OCI-LY3 (cell line): ENCODE measurements around the gene INTS15.

Experiments
- EZH2phosphoT487 ChIP-seq: fragments of 200-600 bp; shearing (Covaris generic); IDR thresholded peaks from 2 replicates; pipeline ENCODE4 v1.6.1; 2018; ENCODE audit warnings: antibody characterized with exemption, mixed run types, low read depth
- TF ChIP-seq, protein P1 (sequence below): fragments of 200-600, 300-600 bp; sonication (generic); IDR thresholded peaks from 2 replicates; pipeline ENCODE4 v1.5.1; 2014; ENCODE audit warnings: antibody characterized with exemption, low read length, low read depth

DNA sequence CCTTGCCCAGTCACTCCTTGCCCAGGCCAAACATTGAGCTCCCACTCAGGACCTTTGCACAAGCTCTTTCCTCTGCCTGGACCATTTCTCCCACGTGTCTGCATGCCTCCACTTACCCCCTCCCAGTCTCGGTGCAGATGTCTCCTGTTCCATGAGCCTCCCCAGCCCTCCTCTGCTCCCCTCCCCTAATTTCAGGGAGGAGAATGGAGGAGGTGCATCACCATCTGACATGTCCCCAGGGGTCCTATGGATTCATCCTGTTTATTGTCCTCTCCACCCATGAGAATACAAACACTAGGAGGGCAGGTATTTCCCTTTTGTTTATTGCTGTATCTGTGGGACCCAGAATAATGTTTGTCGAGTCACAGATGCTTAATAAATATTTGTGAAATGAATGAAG is 29.9 kb upstream of the INTS15 start:
- TF ChIP-seq, protein P1, sequence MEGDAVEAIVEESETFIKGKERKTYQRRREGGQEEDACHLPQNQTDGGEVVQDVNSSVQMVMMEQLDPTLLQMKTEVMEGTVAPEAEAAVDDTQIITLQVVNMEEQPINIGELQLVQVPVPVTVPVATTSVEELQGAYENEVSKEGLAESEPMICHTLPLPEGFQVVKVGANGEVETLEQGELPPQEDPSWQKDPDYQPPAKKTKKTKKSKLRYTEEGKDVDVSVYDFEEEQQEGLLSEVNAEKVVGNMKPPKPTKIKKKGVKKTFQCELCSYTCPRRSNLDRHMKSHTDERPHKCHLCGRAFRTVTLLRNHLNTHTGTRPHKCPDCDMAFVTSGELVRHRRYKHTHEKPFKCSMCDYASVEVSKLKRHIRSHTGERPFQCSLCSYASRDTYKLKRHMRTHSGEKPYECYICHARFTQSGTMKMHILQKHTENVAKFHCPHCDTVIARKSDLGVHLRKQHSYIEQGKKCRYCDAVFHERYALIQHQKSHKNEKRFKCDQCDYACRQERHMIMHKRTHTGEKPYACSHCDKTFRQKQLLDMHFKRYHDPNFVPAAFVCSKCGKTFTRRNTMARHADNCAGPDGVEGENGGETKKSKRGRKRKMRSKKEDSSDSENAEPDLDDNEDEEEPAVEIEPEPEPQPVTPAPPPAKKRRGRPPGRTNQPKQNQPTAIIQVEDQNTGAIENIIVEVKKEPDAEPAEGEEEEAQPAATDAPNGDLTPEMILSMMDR: no peak
- TF ChIP-seq EZH2phosphoT487: no peak
